ENCODE data around the gene HPS1. TPM values are rescaled to one million over a fixed set of nuclear protein-coding genes. Genes with fewer than 3 reads are reported as not detected.

Gene HPS1
- total RNA-seq (2014; rRNA removed) (19.1 and 20.6 TPM in 2 replicates), Bru-seq, nascent RNA (percentile 63 among the genes with signal in this experiment), BruChase-seq, experiment 1, labeled RNA remaining after a 6-hour chase (percentile 62 among the genes with signal in this experiment), BruChase-seq, experiment 2, labeled RNA remaining after a 2-hour chase (percentile 67 among the genes with signal in this experiment)
- long read RNA-seq, transcript HPS1-201 (20 exons, 3,703 nt) = minor isoform, 7 of 83 reads
- long read RNA-seq, transcript HPS1-207 (4 exons, 922 nt) = major isoform, 15 of 83 reads
- long read RNA-seq, transcript HPS1-202 (10 exons, 1,580 nt) = minor isoform, 7 of 83 reads
- long read RNA-seq, partial matches to known transcripts = 25 of 83 reads
- long read RNA-seq, other reads (novel, unspliced or antisense) = 29 of 83 reads

GRCh38 chr10:98446661-98447221, at the start of gene HPS1:
TSS of gene HPS1 (minus strand) at chr10:98446935. CDS start at chr10:98443240, 3,695 bp downstream.
- peak within 1 kb of the TSS; percentile 93 for H3K4me2 ChIP-seq (ENCODE audit: low read length)
- TF ChIP-seq EZH2 (IDR thresholded peaks at IDR 0.05; ENCODE audit: low read length, unreplicated experiment) (no peak), EZH2phosphoT487 (IDR thresholded peaks at IDR 0.05; ENCODE audit: borderline replicate concordance, low read length) (no peak)
- TF ChIP-seq, protein P1, sequence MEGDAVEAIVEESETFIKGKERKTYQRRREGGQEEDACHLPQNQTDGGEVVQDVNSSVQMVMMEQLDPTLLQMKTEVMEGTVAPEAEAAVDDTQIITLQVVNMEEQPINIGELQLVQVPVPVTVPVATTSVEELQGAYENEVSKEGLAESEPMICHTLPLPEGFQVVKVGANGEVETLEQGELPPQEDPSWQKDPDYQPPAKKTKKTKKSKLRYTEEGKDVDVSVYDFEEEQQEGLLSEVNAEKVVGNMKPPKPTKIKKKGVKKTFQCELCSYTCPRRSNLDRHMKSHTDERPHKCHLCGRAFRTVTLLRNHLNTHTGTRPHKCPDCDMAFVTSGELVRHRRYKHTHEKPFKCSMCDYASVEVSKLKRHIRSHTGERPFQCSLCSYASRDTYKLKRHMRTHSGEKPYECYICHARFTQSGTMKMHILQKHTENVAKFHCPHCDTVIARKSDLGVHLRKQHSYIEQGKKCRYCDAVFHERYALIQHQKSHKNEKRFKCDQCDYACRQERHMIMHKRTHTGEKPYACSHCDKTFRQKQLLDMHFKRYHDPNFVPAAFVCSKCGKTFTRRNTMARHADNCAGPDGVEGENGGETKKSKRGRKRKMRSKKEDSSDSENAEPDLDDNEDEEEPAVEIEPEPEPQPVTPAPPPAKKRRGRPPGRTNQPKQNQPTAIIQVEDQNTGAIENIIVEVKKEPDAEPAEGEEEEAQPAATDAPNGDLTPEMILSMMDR (conservative IDR thresholded peaks at IDR 0.05; ENCODE audit: low read depth, low read length) = no peak
- no peaks in the 10 kb centered on the region for H3K27me3 ChIP-seq (ENCODE audit: low read length)
- H2AFZ ChIP-seq (ENCODE audit: low read length) = peak within 1 kb of the TSS; percentile 98
- no peaks in the 10 kb centered on the region for H4K20me1 ChIP-seq (ENCODE audit: low read length)
- POLR2A ChIA-PET (ENCODE audit: unreplicated experiment) = no interaction called here
- no peaks in the 10 kb centered on the region for H3K36me3 ChIP-seq (ENCODE audit: low read depth, low read length)
- H3K9ac ChIP-seq (ENCODE audit: low read length) = peak within 1 kb of the TSS; percentile 84
- peak; percentile 80 for ATAC-seq
- no peak within 1 kb of the TSS for H3K27ac ChIP-seq (ENCODE audit: low read length)
- H3K79me2 ChIP-seq (ENCODE audit: low read length) = no peaks in the 10 kb centered on the region
- DNase-seq = peak; percentile 51
- intact Hi-C loops (cut with micrococcal nuclease) = loop anchor here (1.0 kb wide), 1 partner anchor 42 kb away; no protein-coding TSS in a partner anchor
- H3K4me3 ChIP-seq (ENCODE audit: low read length) = peak within 1 kb of the TSS; percentile 80
- BruUV-seq (replicated peaks) = no TSS peak
- H3F3A ChIP-seq (ENCODE audit: low read length, unreplicated experiment) = no peaks in the 10 kb centered on the region
- H3K9me3 ChIP-seq (ENCODE audit: low read length) = no peaks in the 10 kb centered on the region
- H3K4me1 ChIP-seq (ENCODE audit: insufficient read depth, low read length) = peaks cover 13% of the 10 kb centered on the region; the same call in 1 of the 2 replicates
- CTCF ChIA-PET = no interaction called here
- H3K9me2 ChIP-seq (replicated peaks; ENCODE audit: low read length) = no peaks in the 10 kb centered on the region

DNA sequence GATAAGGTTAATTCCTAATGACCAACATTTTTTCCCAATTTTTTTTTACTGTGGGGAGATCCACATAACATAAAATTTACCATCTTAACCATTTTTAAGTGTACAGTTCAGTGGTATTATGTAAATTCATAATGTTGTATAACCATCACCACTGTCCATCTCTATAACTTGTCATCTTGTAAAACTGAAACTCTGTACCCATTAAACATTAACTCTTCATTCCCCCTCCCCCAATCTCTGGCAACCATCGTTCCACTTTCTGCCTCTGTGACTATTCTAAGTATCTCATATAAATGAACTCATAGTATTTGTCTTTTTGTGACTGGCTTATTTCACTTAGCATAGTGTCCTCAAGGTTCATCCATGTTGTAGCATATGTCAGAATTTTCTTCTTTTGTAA, 46.0 kb upstream of the HPS1 start:
- no peaks in the 10 kb centered on the region for H3K27me3 ChIP-seq (ENCODE audit: low read length)
- H3K4me2 ChIP-seq (ENCODE audit: low read length) = no peak overlapping the region
- H4K20me1 ChIP-seq (ENCODE audit: low read length) = no peaks in the 10 kb centered on the region
- ChIA-PET POLR2A (ENCODE audit: unreplicated experiment) (no interaction called here), CTCF (no interaction called here)
- TF ChIP-seq, protein P1 (conservative IDR thresholded peaks at IDR 0.05; ENCODE audit: low read depth, low read length) = no peak
- TF ChIP-seq EZH2phosphoT487 (IDR thresholded peaks at IDR 0.05; ENCODE audit: borderline replicate concordance, low read length) (no peak), EZH2 (IDR thresholded peaks at IDR 0.05; ENCODE audit: low read length, unreplicated experiment) (no peak)
- no peak overlapping the region for H3K27ac ChIP-seq (ENCODE audit: low read length)
- ATAC-seq = no peak
- H3K36me3 ChIP-seq (ENCODE audit: low read depth, low read length) = no peaks in the 10 kb centered on the region
- no peaks in the 10 kb centered on the region for H3K9me2 ChIP-seq (replicated peaks; ENCODE audit: low read length)
- no peak overlapping the region for H3K9ac ChIP-seq (ENCODE audit: low read length)
- no peaks in the 10 kb centered on the region for H3K9me3 ChIP-seq (ENCODE audit: low read length)
- no peak for DNase-seq
- no peaks in the 10 kb centered on the region for H3K79me2 ChIP-seq (ENCODE audit: low read length)
- peaks cover 19% of the 10 kb centered on the region for H3K4me1 ChIP-seq (ENCODE audit: insufficient read depth, low read length)
- no TSS peak for BruUV-seq (replicated peaks)
- H3F3A ChIP-seq (ENCODE audit: low read length, unreplicated experiment) = no peaks in the 10 kb centered on the region
- no peak overlapping the region for H2AFZ ChIP-seq (ENCODE audit: low read length)
- H3K4me3 ChIP-seq (ENCODE audit: low read length) = no peak overlapping the region
- intact Hi-C loops (cut with micrococcal nuclease) = no loop called here
